Dermis lymphatic vessel endothelial cell (primary cell): ENCODE measurements around the gene SH3RF3. TPM values are rescaled to one million over a fixed set of nuclear protein-coding genes. Genes with fewer than 3 reads are reported as not detected.

Experiments
- total RNA-seq: library from RNA; depleted of rRNA; stranded (reverse); fragments of >200 nt; gene quantifications from 2 replicates; pipeline ENCODE4 v1.2.1, GENCODE V29; 2014

Gene SH3RF3
- total RNA-seq = 4.6 and 7.0 TPM in 2 replicates

GRCh38 chr2:109128616-109129355, at the start of gene SH3RF3:
TSS of gene SH3RF3 (plus strand) at chr2:109129205.

Other genes with a start within 250 kb of the SH3RF3 start
- gene EDAR, start 140.0 kb upstream of the SH3RF3 start, total RNA-seq = not detected in 2 replicates